B cell (primary cell): ENCODE results near the gene CHD9NB.

Experiments used
- EZH2 ChIP-seq: IDR thresholded peaks from 2 replicates; pipeline ENCODE4 v1.6.1; 2012; ENCODE audit warnings: borderline replicate concordance, low read depth, mild to moderate bottlenecking, moderate library complexity, low read length; ENCODE audit not compliant: insufficient read depth, poor library complexity, severe bottlenecking
- TF ChIP-seq, protein P1 (sequence below): fragments of 200-600 bp; IDR thresholded peaks from one replicate; pipeline ENCODE4 v1.8.0; 2022; ENCODE audit warnings: antibody characterized with exemption, mild to moderate bottlenecking

DNA sequence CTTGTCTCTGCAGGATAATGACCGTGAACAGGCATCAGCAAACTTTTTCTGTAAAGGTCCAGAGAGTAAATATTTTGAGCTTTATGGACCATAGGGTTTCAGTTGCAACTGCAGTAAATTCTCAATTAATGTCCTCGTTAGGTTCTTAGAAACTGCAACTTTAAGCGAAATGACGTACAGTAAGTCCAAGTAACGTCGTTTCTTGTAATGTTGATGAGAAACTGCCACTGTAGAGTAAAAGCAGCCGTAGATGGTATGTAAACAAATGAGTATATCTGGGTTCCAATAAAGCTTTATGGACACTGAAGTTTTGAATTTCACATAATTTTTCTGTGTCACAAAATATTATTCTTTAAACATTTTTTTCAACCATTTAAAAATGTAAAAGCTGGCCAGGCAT, 7.0 kb upstream of the CHD9NB start:
- TF ChIP-seq, protein P1, sequence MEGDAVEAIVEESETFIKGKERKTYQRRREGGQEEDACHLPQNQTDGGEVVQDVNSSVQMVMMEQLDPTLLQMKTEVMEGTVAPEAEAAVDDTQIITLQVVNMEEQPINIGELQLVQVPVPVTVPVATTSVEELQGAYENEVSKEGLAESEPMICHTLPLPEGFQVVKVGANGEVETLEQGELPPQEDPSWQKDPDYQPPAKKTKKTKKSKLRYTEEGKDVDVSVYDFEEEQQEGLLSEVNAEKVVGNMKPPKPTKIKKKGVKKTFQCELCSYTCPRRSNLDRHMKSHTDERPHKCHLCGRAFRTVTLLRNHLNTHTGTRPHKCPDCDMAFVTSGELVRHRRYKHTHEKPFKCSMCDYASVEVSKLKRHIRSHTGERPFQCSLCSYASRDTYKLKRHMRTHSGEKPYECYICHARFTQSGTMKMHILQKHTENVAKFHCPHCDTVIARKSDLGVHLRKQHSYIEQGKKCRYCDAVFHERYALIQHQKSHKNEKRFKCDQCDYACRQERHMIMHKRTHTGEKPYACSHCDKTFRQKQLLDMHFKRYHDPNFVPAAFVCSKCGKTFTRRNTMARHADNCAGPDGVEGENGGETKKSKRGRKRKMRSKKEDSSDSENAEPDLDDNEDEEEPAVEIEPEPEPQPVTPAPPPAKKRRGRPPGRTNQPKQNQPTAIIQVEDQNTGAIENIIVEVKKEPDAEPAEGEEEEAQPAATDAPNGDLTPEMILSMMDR: no peak
- TF ChIP-seq EZH2: no peak
